CD4-positive, alpha-beta T cell treated with Interferon alpha-2 for 1 hour (primary cell): ENCODE data around the gene PRKCD.

Source experiments
- DNase-seq, 2 donors: peaks; one replicate each; pipeline ENCODE4 v3.0.0-alpha.2; 2020 to 2022

Gene PRKCD

DNA sequence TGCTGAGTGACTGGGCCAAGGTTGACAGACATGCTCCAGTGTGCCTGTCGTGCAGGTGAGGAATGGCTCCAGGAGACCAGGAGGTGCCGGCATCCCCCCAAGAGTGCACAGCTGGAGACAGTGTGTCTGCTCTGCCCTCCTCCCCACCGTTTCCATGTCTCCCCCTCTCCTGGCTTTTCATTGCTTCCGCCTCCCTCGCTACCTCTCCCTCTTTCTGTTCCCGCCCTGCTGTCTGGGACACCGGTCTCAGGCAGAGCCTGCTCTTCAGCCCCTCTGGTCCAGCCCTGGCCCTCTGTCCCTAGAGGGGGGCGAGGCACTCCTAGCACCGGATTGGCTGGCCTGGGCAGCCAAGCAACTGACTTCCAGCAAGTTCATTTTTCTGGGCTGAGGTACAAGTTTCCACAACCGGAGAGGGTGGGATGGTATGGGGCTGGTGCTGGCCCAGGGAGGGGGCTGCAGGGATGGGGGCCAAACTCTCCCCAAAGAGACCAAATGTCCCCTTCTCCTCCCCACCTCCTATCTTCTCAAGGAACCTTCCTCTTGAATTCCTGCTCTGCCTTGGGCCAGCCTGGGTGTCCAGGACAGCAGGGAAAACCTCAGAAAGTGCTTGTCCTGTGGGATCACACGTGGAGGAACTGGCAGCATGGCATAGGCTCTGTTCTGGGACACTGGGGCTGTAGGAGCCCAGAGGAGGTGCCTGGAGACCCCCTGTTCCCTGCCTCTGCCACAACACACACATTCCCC, 32.6 kb downstream of the PRKCD start:
- no peak for DNase-seq

GRCh38 chr3:53194210-53195065, 33.4 kb downstream of the PRKCD start:
- DNase-seq = no peak

- no peak for DNase-seq
These were observed 34.0 kb downstream of the PRKCD start for GRCh38 chr3:53195066-53195450.

DNA sequence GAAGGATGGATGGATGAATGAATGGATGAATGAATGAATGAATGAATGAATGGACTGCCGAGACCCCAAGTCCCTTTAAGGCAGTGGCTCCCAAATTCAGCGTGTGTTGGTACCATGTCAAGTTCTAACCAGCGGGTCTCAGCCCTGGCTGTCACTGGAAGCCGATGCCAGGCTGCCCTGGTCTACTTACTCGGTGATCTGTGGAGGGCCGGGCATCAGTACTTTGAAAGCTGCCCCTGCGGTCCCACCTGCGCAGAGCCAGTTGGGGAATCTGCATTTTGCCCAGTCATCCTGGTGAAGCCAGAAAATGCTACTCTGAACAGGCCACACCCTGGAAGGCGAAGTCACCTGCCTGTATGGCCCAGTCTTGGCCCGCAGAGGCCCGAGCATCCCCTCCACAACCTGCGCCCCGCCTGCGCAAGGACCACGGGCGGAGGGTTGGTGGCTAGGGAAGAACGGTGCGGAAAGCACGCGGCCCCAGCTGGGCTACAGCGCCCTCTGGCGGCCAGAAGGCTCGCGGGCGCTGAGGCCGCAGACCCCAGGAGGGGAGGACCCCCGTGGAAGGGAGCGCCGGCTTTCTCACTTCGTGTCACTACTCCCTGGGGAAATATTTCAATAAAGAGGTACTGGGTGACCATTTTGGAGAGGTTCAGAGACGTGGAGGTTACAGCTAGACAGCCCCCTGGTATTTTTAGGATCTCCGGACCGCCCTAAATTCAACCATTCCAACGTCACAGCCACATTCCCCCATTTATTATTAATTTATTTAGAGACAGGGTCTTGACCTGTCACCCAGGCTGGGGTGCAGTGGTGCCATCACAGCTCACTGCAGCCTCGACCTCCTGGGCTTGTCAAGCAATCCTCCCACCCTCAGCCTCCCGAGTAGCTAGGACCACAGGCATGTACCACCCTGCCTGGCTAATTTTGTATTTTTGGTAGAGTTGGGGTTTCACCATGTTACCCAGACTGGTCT, 34.9 kb downstream of the PRKCD start:
- peak; percentile 48 to 59 for DNase-seq

DNA sequence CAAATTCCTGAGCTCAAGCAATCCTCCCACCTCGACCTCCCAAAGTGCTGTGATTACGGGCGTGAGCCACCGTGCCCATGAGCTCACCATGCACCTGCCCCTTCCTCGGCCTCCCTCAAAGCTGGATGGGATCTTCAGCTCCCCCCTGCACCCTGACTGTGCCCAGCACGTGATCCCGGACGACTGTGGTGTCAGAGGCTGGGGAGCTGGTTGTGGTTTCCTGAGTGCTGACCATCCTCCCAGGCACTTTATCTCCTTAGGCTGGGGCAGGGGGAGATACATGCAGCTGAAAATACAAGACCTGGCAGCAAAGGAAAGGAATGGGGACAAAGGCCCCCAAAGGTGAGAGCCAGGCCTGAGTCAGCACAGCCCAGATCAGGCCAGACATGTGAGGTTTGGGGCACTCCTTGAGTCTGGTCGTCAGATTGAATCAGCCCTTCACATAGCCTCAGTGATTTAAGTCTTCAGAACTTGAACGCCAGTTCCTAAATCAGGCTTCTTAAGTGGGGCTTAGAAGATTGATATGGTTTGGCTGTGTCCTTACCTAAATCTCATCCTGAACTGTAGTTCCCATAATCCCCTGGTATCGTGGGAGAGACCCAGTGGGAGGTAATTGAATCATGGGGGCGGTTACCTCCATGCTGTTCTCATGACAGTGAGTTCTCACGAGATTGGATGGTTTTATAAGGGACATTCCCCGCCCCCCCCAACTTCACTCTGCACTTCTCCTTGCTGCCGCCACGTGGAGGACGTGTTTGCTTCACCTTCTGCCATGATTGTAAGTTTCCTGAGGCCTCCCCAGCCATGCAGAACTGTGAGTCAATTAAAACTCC, 35.8 kb downstream of the PRKCD start:
- DNase-seq = peak; percentile 55 to 64

GRCh38 chr3:53198256-53198977, 37.4 kb downstream of the PRKCD start:
- no peak for DNase-seq

DNA sequence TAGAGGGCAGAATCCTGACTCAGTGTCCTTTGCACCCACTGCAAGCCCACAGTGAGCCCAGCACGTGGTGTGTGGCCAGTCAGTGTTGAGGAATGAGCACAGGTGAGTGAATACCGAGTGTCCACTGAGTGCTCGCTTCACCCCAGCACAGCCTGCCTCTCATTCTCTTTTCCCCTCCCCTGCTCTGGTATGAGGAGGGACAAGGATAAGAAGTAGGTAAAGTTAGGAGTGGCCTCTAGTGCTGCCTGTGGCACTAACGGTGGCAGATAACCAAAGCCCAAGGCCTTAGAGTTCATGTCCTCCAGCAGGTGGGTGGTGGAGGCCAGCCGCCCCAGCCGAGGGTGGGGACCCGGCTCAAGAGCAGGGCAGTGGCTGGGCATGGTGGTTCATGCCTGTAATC, 38.0 kb downstream of the PRKCD start:
- DNase-seq = no peak

DNA sequence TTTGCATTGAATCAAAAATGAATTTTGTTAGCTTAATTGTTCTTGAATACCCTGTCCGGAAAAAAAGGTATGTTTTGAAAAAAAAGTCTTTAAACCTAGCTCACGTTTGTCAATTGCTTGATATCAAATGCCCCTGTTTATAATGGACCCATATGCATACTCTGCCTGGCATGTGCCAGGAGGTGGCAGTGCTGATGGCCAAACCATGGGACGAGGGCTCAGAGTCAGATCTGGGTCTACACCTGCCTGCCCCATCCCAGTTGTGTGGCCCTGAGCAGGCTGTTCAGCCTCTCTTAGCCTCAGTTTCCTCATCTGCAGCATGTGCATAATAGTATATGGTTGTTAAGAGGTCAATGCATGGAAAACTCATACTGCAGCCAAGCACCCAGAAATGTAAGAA, 38.8 kb downstream of the PRKCD start:
- no peak for DNase-seq

- no peak for DNase-seq
These were observed 39.8 kb downstream of the PRKCD start for GRCh38 chr3:53200501-53201498.

- no peak for DNase-seq
These were observed 41.5 kb downstream of the PRKCD start for GRCh38 chr3:53202331-53203015.

- DNase-seq = no peak
These were observed 51.0 kb downstream of the PRKCD start for GRCh38 chr3:53211706-53212702.

DNA sequence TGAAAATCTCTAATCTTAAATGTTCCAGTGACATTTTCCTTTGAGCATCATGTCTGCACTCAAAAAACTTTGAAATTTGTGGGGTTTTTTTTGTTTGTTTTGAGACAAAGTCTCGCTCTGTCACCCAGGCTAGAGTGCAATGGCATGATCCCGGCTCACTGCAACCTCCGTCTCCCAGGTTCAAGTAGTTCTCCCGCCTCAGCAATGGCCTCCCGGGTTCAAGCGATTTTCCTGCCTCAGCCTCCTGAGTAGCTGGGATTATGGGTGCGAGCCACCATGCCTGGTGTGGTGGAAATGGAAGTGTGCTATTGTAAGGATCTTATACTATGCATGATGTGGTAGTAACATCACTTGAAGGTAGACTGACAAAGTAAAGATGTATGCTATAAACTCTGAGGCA, 52.3 kb downstream of the PRKCD start:
- no peak for DNase-seq

DNA sequence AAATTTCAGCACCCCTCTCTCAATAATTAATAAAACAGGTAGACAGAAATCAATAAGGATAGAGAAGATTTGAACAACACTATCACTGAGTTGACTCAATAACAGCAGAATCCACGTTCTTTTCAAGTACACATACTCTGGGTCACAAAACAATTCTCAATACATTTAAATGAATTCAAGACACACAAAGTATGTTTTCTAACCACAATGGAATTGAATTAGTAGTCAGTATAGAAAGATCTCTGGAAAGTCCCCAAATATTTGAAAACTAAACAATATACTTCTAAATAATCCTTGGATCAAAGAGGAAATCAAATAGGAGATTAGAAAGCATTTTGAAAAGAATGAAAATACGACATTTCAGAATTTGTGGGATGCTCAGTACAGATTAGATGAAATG, 54.8 kb downstream of the PRKCD start:
- DNase-seq = no peak

DNA sequence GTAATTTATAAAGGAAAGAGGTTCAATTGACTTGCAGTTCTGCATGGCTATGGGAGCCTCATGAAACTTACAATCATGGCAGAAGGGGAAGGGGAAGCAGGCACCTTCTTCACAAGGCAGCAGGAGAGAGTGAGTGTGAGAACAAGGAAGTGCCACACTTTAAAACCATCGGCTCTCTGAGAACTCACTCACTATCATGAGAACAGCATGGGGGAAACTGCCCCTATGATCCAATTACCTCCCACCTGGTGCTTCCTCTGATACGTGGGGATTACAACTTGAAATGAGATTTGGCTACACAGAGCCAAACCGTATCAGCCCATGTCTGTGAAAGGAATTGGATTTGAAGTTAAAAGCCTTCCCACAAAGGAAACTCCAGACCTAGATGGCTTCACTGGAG, 55.7 kb downstream of the PRKCD start:
- DNase-seq = no peak

GRCh38 chr3:53217175-53217574, 56.2 kb downstream of the PRKCD start:
- DNase-seq = no peak

DNA sequence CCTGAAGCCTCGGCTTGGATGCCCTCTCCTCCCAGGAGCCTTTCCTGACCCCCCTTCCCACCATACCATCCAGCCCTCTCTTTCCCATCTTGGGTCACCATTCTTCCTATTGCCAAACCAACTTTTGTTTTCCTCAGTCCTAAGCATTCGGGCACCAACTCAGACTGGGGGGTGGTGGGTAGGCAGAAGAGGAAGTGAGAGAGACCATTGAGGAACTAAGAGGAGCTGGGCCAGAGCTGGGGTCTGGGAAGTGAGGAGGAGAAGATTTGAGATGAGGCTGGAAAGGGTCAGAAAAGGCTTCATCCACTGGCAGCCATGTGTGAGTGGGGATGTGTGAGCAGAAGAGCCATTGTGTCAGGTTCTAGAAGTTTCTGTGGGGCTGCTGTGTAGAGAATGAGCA, 57.1 kb downstream of the PRKCD start:
- no peak for DNase-seq

- peak; percentile 69 to 77 for DNase-seq
These were observed 59.0 kb downstream of the PRKCD start for GRCh38 chr3:53219895-53220483.

- DNase-seq = no peak
These were observed 60.3 kb downstream of the PRKCD start for GRCh38 chr3:53221345-53221744.
